Skeletal muscle tissue (tissue), 4 donors: ENCODE data around the gene ZGPAT. TPM values are rescaled to one million over a fixed set of nuclear protein-coding genes. Genes with fewer than 3 reads are reported as not detected.
A peak's percentile ranks its signal among the peaks of the same experiment; 100 is the strongest.
"Not testable (repeated sequence)": the region's sequence is repeated elsewhere in the genome, so short reads cannot be mapped to it uniquely, and the experiment has no call there.

Experiments
- H3K27ac ChIP-seq: one replicate; pipeline ENCODE4 v1.7.0; 2013; ENCODE audit warnings: mild to moderate bottlenecking, low read depth, low read length, inconsistent platforms
- H3K27me3 ChIP-seq, 3 donors: one replicate each; pipeline ENCODE4 v1.7.0; 2013; ENCODE audit warnings: low read length in 3 of 3; ENCODE audit not compliant: control insufficient read depth in 3 of 3, insufficient read depth in 3 of 3
- H3K36me3 ChIP-seq, 3 donors: one replicate each; pipeline ENCODE4 v1.7.0; 2013; ENCODE audit warnings: low read length in 3 of 3; ENCODE audit not compliant: control insufficient read depth in 3 of 3, insufficient read depth in 3 of 3
- H3K4me1 ChIP-seq, 3 donors: one replicate each; pipeline ENCODE4 v1.7.0; 2013; ENCODE audit warnings: low read length in 3 of 3, mild to moderate bottlenecking in 3 of 3; ENCODE audit not compliant: control insufficient read depth in 3 of 3, insufficient read depth in 3 of 3
- H3K4me3 ChIP-seq, 3 donors: one replicate each; pipeline ENCODE4 v1.7.0; 2013; ENCODE audit warnings: low read length in 3 of 3
- H3K9ac ChIP-seq, 3 donors: one replicate each; pipeline ENCODE4 v1.7.0; 2013; ENCODE audit warnings: low read length in 3 of 3, mild to moderate bottlenecking in 3 of 3, moderate library complexity in 2 of 3, low read depth in 1 of 3
- H3K9me3 ChIP-seq, 3 donors: one replicate each; pipeline ENCODE4 v1.7.0; 2013; ENCODE audit warnings: low read length in 3 of 3; ENCODE audit not compliant: control insufficient read depth in 3 of 3
- total RNA-seq: library from RNA; depleted of rRNA; stranded (reverse); fragments of >200 nt; gene quantifications from one replicate; pipeline ENCODE4 v1.2.3, GENCODE V29; 2014
- donor health status: Osteomylitis.

The ZGPAT gene
- 6.8 TPM for total RNA-seq

GRCh38 chr20:63707558-63708300, at the start of gene ZGPAT, which contains the start of gene ARFRP1:
ZGPAT (plus strand) TSS chr20:63708039; CDS start chr20:63708581, 542 bp downstream.
ARFRP1 (minus strand) TSS chr20:63707976; CDS start chr20:63707091, 885 bp downstream.
- Histone ChIP-seq H3K9me3 (no peaks in the 10 kb centered on the region), H3K4me1 (peaks cover 23 to 29% (median 25%) of the 10 kb centered on the region in 3 donors), H3K9ac (peak within 1 kb of the TSS; percentile 90 to 94 (median 93)), H3K27me3 (no peaks in the 10 kb centered on the region), H3K27ac (peak within 1 kb of the TSS; percentile 89), H3K4me3 (peak within 1 kb of the TSS; percentile 78 to 89 (median 87)), H3K36me3 (peaks cover 36 to 50% (median 48%) of the 10 kb centered on the region in 3 donors)

GRCh38 chr20:63658749-63659187, 49.1 kb upstream of the ZGPAT start:
- H3K4me1 ChIP-seq, result peaks cover 24 to 30% (median 25%) of the 10 kb centered on the region in 3 donors
- peak overlapping the region; percentile 89 for H3K27ac ChIP-seq
- H3K9me3 ChIP-seq, result no peaks in the 10 kb centered on the region
- peak overlapping the region; percentile 95 to 97 (median 97) for H3K4me3 ChIP-seq
- H3K9ac ChIP-seq, result peak overlapping the region; percentile 95 to 96 (median 96)
- peaks cover 20 to 35% (median 28%) of the 10 kb centered on the region in 3 donors for H3K36me3 ChIP-seq
- peaks cover 0 to 3% (median 0%) of the 10 kb centered on the region in 3 donors for H3K27me3 ChIP-seq

- Histone ChIP-seq H3K27me3 (peaks cover 0 to 2% (median 0%) of the 10 kb centered on the region in 3 donors), H3K36me3 (peaks cover 20 to 38% (median 32%) of the 10 kb centered on the region in 3 donors), H3K27ac (peak overlapping the region; percentile 89), H3K9ac (peak overlapping the region; percentile 95 to 96 (median 96)), H3K4me3 (peak overlapping the region; percentile 95 to 97 (median 97)), H3K9me3 (no peaks in the 10 kb centered on the region), H3K4me1 (peaks cover 23 to 27% (median 24%) of the 10 kb centered on the region in 3 donors)
Observed at GRCh38 chr20:63659370-63659769, 48.5 kb upstream of the ZGPAT start.

GRCh38 chr20:63660174-63660573, 47.7 kb upstream of the ZGPAT start:
- not testable (repeated sequence) for H3K27me3 ChIP-seq, H3K9me3 ChIP-seq, H3K27ac ChIP-seq, H3K4me3 ChIP-seq, H3K9ac ChIP-seq
- Histone ChIP-seq H3K36me3 (peaks cover 22 to 38% (median 32%) of the 10 kb centered on the region in 3 donors), H3K4me1 (peaks cover 23 to 27% (median 24%) of the 10 kb centered on the region in 3 donors)

GRCh38 chr20:63660622-63661021, 47.2 kb upstream of the ZGPAT start:
- Histone ChIP-seq H3K4me3 (no peak overlapping the region), H3K27ac (no peak overlapping the region), H3K4me1 (peaks cover 22 to 27% (median 23%) of the 10 kb centered on the region in 3 donors), H3K36me3 (peaks cover 22 to 38% (median 32%) of the 10 kb centered on the region in 3 donors), H3K9me3 (no peaks in the 10 kb centered on the region), H3K9ac (no peak overlapping the region), H3K27me3 (no peaks in the 10 kb centered on the region)

GRCh38 chr20:63661108-63661507, 46.7 kb upstream of the ZGPAT start:
- no peak overlapping the region for H3K9ac ChIP-seq
- peaks cover 26 to 42% (median 33%) of the 10 kb centered on the region in 3 donors for H3K36me3 ChIP-seq
- no peak overlapping the region for H3K4me3 ChIP-seq
- peaks cover 22 to 27% (median 23%) of the 10 kb centered on the region in 3 donors for H3K4me1 ChIP-seq
- H3K27me3 ChIP-seq, result no peaks in the 10 kb centered on the region
- no peak overlapping the region for H3K27ac ChIP-seq
- H3K9me3 ChIP-seq, result no peaks in the 10 kb centered on the region

GRCh38 chr20:63661959-63662812, 45.7 kb upstream of the ZGPAT start:
- Histone ChIP-seq H3K36me3 (peaks cover 31 to 48% (median 39%) of the 10 kb centered on the region in 3 donors), H3K9me3 (no peaks in the 10 kb centered on the region), H3K4me3 (no peak overlapping the region), H3K4me1 (peaks cover 16 to 22% (median 21%) of the 10 kb centered on the region in 3 donors), H3K9ac (no peak overlapping the region), H3K27me3 (no peaks in the 10 kb centered on the region), H3K27ac (no peak overlapping the region)

- peaks cover 36 to 54% (median 46%) of the 10 kb centered on the region in 3 donors for H3K36me3 ChIP-seq
Observed at GRCh38 chr20:63662813-63663189, 45.0 kb upstream of the ZGPAT start.

GRCh38 chr20:63663332-63664066, 44.3 kb upstream of the ZGPAT start:
- Histone ChIP-seq H3K9me3 (no peaks in the 10 kb centered on the region), H3K9ac (no peak overlapping the region), H3K4me3 (no peak overlapping the region), H3K27ac (no peak overlapping the region), H3K27me3 (no peaks in the 10 kb centered on the region), H3K4me1 (peaks cover 8 to 13% (median 10%) of the 10 kb centered on the region in 3 donors), H3K36me3 (peaks cover 37 to 61% (median 49%) of the 10 kb centered on the region in 3 donors)

More at GRCh38 chr20:63662813-63663189, 45.0 kb upstream of the ZGPAT start:
- H3K4me3 ChIP-seq, result no peak overlapping the region
- peaks cover 10 to 16% (median 14%) of the 10 kb centered on the region in 3 donors for H3K4me1 ChIP-seq
- no peaks in the 10 kb centered on the region for H3K9me3 ChIP-seq
- no peak overlapping the region for H3K27ac ChIP-seq
- no peaks in the 10 kb centered on the region for H3K27me3 ChIP-seq
- H3K9ac ChIP-seq, result no peak overlapping the region
